GM19043 (cell line): ENCODE data around the gene LMBR1.
"Not testable (repeated sequence)": the region's sequence is repeated elsewhere in the genome, so short reads cannot be mapped to it uniquely, and the experiment has no call there.

Experiments used
- ATAC-seq: cut with Tn5 transposase; IDR thresholded peaks from one replicate; pipeline ENCODE4 v1.9.1; 2021; ENCODE audit warnings: low read depth; ENCODE audit not compliant: unreplicated experiment

LMBR1 gene, protein sequence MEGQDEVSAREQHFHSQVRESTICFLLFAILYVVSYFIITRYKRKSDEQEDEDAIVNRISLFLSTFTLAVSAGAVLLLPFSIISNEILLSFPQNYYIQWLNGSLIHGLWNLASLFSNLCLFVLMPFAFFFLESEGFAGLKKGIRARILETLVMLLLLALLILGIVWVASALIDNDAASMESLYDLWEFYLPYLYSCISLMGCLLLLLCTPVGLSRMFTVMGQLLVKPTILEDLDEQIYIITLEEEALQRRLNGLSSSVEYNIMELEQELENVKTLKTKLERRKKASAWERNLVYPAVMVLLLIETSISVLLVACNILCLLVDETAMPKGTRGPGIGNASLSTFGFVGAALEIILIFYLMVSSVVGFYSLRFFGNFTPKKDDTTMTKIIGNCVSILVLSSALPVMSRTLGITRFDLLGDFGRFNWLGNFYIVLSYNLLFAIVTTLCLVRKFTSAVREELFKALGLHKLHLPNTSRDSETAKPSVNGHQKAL

DNA sequence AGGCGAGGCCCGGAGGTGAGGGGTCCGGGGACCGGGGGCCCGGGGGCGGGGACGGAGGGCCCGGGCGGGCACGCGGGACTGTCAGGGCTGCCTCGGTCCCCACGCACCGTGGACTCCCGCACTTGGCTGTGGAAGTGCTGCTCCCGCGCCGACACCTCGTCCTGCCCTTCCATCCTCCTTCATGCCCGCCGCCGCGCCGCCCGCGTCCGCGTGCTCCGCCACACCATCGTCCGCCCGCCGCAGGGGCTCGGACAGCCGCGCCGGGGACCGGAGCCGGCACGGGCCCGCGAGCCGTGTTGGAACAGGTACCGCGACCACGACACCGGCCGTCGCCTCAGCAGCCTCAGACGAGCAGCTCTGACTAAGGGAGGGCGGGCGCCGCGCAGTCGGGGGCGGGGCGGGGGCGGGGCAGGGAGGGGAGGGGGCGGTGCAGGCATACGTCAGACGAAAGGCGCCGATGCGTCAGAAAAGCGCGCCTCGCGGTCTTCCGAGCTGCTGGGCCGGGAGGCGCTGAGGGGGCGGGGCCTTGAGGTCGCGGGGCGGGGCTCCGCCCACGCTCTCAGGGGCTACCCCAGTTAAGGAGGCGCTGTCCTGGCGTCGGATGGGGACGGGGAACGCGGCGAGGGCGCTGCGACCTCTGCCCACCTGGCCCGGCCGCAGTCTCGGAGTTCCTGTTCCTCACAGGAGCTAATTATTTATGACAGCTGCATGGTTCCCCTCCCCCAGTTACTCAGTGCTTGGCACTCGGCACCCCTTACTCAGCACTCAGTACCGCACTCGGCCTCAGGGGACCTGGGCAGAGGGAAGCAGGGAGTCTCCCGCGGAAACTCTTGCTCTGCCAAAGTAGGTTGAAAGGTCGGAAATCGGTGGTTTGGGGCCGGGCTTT, at the start of gene LMBR1:
LMBR1 (minus strand) TSS at position 363 of the 886 bp plus-strand sequence; CDS start at position 173, 190 bp downstream.
- peak; percentile 69 for ATAC-seq

DNA sequence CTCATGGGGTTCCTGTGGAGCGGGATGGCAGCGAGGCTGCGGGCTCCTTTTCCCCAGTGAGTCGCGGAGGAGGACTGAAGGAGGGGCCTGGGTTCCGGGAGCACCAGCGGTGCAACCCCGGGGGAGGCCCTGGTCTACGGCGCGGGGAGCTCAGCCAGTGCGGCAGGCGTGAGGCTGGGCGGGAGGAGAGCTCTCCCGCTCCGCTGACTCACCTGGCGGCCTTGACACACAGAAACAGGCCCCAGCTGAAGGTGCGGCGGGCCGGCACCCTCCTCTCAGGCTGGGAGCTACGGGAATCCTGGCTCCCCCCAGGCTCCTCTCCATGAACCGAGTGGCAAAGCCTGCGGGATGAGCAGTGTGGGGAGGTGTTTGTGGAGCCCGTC, 49.7 kb upstream of the LMBR1 start:
- no peak for ATAC-seq

DNA sequence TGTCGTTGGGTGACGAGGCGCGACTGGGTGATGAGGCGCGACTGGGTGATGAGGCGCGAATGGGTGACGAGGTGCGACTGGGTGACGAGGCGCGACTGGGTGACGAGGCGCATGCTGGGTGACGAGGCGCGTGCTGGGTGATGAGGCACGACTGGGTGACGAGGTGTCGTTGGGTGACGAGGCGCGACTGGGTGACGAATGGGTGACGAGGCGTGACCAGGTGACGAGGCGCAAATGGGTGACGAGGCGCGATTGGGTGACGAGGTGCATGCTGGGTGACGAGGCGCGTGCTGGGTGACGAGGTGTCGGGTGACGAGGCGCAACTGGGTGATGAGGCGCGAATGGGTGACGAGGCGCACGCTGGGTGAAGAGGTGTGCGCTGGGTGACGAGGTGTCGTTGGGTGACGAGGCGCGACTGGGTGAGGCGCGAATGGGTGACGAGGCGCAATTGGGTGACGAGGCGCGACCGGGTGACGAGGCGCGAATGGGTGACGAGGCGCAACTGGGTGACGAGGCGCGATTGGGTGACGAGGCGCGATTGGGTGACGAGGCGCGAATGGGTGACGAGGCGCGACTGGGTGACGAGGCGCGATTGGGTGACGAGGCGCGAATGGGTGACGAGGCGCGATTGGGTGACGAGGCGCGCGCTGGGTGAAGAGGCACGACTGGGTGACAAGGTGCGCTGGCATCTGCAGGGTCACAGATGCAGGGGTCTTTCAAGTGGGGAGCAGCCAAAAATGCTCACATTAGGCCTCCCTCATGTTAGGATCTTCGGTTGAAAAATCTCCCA, 48.6 kb upstream of the LMBR1 start:
- ATAC-seq: no peak

DNA sequence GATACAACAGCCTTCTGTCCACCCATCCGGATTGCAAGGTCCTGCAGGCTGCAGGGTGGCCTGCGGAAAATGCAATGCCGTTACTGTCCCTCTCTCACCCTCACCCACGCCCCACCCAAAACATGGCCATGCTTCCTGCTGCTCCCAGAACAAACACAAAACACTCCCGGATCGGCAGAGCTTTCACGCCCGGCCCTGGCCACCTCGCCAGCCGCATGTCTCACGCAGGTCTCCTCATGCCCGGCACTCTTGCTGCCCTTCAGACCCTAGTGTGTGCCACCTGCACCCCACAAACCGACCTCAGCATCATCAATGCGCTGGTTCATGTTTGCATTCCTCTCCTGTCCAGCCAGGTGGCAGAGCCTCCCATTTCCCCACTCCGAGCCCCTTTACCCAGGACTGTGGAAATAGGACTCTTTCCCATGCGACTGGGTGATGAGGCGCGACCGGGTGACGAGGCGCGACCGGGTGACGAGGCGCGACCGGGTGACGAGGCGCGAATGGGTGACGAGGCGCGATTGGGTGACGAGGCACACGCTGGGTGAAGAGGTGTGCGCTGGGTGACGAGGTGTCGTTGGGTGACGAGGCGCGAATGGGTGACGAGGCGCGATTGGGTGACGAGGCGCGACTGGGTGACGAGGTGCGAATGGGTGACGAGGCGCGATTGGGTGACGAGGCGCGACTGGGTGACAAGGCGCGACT, 47.6 kb upstream of the LMBR1 start:
- no peak for ATAC-seq

DNA sequence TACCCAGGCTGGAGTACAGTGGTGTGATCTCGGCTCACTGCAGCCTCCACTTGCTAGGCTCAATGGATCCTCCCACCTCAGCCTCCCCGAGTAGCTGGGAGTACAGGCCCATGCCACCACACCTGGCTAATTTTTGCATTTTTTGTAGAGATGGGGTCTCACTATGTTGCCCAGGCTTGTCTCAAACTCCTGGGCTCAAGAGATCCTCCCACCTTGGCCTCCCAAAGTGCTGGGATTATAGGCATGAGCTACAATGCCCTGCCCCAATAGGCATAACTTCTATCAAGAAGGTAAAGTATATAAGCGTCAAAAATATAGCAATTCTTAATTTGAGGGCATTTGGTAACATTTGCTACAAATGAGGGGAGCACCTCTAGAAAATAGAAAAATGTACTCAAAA, 43.8 kb upstream of the LMBR1 start:
- not testable (repeated sequence) for ATAC-seq

DNA sequence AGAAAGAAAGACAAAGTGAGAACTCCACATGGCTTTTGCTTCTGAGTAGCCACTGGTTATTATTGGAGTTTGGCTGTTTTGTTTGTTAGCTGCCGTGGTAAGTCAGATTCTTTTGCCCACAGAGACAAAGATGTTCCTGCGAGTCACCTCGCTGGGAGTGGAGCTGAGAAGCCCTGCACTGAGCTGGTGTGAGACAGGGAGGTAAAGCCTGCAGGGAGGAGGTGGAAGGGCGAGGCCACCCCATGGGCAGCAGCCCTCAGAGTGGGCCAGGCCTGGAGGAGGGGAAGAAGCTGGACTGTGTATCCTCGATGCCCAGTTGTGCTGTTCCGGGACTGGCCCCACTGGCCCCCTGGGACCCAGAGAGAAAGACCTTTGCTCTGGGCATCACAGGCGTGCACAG, 42.3 kb upstream of the LMBR1 start:
- no peak for ATAC-seq

DNA sequence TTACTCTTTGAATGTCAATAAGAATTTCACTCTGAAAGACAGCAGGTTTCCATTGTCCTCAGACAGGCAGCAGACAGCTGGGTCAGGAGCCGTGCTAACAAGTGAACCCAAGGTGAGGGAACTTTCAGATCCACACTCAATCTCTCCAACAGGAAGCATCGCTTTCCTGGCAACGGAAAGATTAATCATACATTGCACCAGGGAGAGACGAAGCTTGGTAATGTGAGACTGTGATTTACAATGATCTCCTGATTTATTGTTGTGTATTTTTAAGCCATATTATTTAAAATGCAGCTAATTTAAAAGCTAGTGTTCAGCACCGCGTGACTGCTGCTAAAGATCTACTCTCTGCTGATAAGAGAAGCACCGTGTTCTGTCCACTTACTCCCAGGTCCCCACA, 39.0 kb upstream of the LMBR1 start:
- ATAC-seq: no peak

DNA sequence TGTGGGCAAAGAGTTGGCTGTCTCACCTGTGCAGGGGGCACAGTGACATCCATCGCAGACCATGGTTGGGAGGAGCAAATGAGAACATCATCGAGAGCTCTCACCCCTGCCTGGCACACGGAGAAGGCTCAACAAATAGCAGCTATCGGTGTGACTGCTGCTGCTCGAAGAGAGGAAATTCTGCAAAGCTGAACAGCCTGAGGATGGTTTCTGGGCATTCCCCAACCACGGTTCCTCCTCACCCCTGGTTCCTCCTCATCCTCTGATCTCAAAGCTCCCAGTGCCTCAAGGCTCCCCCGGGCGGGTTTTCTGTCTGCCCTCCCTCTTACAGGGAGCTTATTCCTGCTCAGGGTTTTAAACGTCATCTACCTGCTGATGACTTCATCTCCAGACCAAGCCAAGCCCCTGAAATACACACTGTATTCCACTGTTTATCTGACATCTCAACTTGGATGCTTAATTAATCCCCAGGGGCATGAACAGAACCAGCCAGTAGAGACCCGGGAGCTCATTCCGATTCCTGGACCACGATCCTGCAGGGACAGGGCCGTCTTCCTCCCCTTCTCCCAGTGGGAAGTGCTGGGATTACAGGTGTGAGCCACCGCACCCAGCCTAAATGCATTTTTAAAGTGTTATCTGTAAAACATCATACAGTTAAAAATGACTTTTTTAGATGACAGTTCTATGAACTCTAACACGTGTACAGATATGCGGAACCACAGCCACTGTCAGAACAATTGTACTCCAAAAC, 37.0 kb upstream of the LMBR1 start:
- ATAC-seq: no peak

DNA sequence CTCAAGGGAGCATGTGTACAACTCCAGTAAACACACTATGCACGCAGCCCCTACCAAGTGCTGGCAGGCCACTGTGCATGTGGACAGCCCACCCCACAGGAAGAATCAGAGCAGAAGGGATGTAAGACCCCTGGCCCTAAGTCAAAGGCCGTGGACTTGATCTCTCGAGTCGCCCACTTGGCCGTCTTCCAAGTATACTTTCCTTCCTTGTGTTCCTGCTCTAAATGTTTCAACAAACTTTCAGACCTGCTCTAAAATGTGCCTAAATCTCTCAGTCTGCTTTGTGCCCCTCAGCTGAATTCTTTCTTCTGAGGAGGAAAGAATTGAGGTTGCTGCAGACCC, 35.4 kb upstream of the LMBR1 start:
- no peak for ATAC-seq

DNA sequence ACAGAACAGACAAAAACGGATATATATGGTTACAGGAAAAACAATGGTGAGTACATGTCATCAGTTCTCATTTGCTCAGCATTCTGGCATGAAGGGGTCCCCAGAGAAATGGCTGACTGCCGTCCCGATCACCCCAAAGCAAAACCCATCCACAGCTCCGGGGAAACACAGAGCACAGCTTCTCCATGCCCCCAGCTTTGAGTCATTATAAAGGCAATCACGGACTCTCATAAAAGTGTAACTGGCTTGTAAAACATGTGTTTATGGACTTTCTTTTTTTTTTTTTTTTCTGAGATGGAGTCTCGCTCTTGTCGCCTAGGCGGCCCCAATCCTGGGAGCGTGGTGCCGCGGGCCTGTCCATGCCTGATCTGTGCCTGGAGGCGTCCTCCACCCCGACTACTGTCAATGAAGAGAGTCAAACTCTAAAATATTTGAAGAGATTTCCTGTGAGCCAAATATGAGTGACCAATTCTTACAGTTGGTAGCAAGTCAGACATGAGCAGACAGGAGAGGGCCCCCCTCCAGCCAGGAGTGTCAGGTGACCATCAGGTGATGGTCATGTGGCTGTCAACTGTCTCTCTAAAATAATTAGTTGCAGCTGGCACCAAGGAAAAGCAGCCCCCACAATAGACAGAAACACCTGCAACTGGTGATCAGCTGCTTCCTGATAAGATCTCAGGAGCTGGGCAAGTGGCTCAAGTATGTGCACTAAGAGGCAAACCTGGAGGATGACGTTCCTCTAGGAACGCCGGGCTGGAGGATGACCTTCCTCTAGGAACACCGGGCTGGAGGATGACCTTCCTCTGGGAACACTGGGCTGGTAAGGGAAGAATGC, 34.8 kb upstream of the LMBR1 start:
- ATAC-seq: no peak

DNA sequence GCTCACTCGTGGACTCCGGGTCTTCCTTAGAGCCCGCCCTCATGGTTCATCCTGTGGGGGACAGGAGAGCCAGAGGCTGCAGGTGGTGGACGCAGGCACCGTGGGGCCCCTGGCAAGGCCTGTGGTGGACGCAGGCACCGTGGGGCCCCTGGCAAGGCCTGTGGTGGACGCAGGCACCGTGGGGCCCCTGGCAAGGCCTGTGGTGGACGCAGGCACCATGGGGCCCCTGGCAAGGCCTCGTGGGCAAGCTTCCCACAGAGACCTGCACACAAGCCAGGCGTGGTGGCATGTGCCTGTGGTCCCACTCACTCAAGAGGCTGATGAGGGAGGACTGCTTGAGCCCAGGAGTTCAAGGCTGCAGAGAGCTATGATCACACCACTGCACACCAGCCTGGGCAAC, 32.8 kb upstream of the LMBR1 start:
- ATAC-seq: not testable (repeated sequence)

DNA sequence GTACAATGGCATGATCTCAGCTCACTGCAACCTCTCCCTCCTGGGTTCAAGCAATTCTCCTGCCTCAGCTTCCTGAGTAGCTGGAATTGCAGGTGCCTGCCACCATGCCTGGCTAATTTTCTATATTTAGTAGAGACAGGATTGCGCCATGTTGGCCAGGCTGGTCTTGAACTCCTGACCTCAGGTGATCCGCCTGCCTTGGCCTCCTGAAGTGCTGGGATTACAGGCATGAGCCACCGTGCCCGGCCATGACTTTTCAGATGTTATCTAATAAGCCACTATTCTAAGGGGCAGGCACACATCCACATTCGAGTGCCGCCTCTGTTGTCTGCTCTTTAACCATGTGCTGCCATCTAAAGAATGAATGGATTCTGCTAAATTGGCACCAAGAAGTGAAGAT, 29.3 kb upstream of the LMBR1 start:
- not testable (repeated sequence) for ATAC-seq

DNA sequence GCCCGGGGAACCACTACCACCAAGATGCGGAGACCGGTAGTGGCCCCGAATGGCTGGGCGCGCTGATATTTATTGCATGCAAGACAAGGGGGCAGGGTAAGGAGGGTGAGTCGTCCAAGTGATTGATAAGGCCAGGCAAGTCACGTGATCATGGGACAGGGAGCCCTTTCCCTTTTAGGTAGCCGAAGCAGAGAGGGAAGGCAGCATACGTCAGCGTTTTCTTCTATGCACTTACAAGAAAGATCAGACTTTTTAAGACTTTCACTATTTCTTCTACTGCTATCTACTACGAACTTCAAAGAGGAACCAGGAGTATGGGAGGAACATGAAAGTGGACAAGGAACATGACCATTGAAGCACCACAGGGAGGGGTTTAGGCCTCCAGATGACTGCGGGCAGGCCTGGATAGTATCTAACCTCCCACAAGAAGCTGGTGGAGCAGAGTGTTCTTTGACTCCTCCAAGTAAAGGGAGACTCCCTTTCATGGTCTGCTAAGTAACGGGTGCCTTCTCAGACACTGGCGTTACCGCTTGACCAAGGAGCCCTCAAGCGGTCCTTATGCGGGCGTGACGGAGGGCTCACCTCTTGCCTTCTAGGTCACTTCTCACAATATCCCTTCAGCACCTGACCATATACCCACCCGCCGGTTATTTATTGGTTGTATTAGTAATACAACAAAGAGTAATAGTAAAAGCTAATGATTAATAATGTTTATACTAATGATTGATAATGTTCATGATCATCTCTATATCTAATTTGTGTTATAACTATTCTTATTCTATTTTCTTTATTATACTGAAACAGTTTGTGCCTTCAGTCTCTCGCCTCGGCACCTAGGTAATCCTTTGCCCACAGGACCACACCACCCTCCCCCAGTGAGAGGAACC, 27.7 kb upstream of the LMBR1 start:
- ATAC-seq: not testable (repeated sequence)

DNA sequence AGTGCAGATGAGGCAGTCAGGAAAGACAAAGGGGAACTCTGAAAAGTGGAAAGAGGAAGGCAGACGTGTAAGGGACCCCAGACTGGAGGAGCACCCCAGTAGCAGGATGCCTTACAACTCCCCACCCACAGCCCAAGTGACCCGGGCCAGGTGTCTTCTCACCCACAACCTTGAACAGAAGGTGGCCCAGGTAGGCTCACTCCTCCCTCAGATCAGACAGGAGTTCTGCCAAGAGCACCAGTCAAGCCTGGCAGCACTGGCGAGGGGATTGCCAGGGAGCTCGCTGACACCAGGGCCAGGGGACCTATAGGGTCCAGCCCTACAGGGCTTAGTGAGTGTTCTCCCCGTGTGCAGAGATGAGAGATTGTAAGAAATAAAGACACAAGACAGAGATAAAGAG, 27.1 kb upstream of the LMBR1 start:
- ATAC-seq: no peak

DNA sequence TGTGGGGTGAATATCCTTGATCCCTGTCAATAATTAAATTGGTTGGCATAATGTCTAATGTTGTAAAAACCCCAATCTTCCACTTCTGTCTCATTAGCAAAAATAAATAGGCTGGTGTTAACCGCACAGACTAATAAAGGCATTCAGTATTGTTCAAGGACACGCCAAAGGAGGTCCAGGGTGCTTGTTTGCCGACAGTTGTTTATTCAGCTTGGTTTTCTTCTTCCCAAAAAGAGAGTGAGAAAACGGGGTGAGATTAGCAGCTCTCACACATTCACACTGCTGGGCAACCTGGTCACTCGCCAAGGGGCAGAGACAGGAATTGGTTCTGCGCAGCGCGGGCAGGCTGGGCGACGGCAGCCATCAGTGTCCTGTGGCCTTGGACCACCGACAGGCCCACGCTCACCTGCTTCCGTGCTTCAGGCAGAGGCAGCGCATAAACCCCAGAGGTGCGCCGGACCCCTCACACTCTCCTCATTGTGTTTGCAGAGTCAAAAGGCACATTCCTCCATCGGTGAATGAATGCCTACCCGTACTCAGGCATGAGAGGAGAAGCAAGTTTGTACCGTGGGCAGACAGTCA, 26.2 kb upstream of the LMBR1 start:
- no peak for ATAC-seq

DNA sequence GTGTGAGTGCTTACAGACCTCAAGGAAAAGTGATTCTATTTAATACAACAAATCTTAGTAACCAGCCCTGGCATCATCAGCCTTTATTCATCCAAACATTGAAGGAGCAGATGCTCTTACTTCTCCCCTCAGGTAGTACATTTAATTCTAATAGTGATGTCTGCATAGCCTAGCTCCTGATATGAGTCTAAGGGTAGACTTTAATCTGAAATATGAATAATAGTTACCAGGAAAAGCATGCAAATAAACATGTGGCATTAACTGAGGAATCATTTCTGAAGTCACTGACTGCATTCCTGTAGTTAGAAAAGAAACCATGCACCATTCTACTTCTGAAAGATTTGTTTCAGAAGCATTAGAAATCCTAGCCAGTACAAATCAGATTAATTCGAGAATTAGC, 25.7 kb upstream of the LMBR1 start:
- peak; percentile 40 for ATAC-seq

DNA sequence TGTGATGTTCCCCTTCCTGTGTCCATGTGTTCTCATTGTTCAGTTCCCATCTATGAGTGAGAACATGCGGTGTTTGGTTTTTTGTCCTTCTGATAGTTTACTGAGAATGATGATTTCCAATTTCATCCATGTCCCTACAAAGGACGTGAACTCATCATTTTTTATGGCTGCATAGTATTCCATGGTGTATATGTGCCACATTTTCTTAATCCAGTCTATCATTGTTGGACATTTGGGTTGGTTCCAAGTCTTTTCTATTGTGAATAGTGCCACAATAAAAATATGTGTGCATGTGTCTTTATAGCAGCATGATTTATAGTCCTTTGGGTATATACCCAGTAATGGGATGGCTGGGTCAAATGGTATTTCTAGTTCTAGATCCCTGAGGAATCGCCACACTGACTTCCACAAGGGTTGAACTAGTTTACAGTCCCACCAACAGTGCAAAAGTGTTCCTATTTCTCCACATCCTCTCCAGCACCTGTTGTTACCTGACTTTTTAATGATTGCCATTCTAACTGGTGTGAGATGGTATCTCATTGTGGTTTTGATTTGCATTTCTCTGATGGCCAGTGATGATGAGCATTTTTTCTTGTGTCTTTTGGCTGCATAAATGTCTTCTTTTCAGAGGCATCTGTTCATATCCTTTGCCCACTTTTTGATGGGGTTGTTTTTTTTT, 16.7 kb upstream of the LMBR1 start:
- not testable (repeated sequence) for ATAC-seq
